NB4 (cell line): Measurements from ENCODE around the gene TGIF2.

ENCODE experiments used
- MYC ChIP-seq: IDR thresholded peaks from 2 replicates; pipeline ENCODE4 v1.6.1; 2011; ENCODE audit warnings: low read depth, low read length
- POLR2A ChIP-seq: IDR thresholded peaks from 2 replicates; pipeline ENCODE4 v1.6.1; 2011; ENCODE audit warnings: mild to moderate bottlenecking; ENCODE audit not compliant: insufficient read length; ENCODE audit errors: extremely low read depth
- TF ChIP-seq, protein P1 (sequence below): IDR thresholded peaks from one replicate; pipeline ENCODE4 v1.5.1; 2012; ENCODE audit warnings: low read depth, low read length
- TF ChIP-seq, protein P2 (sequence below): IDR thresholded peaks from 2 replicates; pipeline ENCODE4 v1.6.1; 2011; ENCODE audit warnings: low read depth, low read length

DNA sequence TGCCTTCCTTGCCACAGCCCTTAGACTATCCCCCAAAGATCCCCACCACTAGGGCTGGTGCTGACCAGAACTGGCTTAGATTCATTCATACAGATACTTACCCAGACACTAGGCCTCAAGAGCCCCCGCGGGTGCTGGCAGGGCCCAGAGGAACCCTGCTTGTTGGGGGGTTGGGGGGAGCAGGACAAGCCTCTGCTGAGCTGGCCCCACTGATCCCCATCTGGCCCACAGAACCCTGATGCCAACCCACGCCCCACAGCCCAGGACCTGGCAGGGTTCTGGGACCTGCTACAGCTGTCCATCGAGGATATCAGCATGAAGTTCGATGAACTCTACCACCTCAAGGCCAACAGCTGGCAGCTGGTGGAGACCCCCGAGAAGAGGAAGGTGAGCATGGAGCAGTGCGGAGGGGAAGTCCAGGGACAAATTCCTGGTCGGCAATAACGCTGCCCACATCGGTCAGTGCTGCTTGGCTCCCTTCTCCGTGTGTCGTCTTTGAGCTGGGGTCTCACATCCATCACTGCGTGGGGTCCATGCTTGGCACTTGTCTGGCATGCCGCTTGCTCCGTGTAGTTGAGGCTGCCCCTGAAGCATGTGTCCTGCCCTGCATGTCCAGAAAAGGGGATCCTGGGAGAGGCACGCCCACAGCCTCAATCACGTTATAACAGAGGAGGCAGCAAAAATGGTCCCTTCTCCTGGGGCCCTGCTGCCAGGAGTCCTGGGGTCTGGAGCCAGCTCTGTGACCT lies 47.6 kb upstream of the TGIF2 start:
- TF ChIP-seq, protein P1, sequence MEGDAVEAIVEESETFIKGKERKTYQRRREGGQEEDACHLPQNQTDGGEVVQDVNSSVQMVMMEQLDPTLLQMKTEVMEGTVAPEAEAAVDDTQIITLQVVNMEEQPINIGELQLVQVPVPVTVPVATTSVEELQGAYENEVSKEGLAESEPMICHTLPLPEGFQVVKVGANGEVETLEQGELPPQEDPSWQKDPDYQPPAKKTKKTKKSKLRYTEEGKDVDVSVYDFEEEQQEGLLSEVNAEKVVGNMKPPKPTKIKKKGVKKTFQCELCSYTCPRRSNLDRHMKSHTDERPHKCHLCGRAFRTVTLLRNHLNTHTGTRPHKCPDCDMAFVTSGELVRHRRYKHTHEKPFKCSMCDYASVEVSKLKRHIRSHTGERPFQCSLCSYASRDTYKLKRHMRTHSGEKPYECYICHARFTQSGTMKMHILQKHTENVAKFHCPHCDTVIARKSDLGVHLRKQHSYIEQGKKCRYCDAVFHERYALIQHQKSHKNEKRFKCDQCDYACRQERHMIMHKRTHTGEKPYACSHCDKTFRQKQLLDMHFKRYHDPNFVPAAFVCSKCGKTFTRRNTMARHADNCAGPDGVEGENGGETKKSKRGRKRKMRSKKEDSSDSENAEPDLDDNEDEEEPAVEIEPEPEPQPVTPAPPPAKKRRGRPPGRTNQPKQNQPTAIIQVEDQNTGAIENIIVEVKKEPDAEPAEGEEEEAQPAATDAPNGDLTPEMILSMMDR, result no peak
- TF ChIP-seq, protein P2, sequence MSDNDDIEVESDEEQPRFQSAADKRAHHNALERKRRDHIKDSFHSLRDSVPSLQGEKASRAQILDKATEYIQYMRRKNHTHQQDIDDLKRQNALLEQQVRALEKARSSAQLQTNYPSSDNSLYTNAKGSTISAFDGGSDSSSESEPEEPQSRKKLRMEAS, result no peak
- TF ChIP-seq MYC (no peak), POLR2A (no peak)
